Measurements from ENCODE around the gene WDR36. TPM values are rescaled to one million over a fixed set of nuclear protein-coding genes. Genes with fewer than 3 reads are reported as not detected.
A peak's percentile ranks its signal among the peaks of the same experiment; 100 is the strongest.

The WDR36 gene
- total RNA-seq, 1 donor from 2014 or later: 31.6 TPM

DNA sequence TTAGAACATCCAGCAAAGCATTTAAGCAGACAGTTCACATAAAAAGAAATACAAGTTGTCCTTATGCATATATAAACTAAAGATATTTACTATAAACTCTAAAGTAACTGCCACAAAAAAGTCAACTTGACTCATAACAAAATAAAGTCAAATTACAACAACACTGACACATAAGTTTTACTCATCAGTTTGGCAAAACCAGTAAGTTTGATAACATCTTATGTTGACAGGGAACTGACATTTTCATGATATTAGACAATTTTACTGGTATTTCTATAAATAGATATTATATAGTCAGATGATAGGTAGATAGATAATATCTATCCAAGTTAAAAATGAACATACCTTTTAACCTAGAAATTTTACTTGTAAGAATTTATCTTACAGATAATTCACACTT lies 30.5 kb upstream of the WDR36 start:
- no peak overlapping the region for H3K27ac Mint-ChIP-seq
- H3K9me3 Mint-ChIP-seq (ENCODE audit: low read depth): no peaks in the 10 kb centered on the region
- no peak overlapping the region for H3K4me3 Mint-ChIP-seq (ENCODE audit: low read depth)
- H3K27me3 Mint-ChIP-seq: peaks cover 24% of the 10 kb centered on the region
- no peaks in the 10 kb centered on the region for H3K4me1 Mint-ChIP-seq (ENCODE audit: low read depth)
- no peaks in the 10 kb centered on the region for H3K36me3 Mint-ChIP-seq (ENCODE audit: insufficient read depth)
- no peak for TF ChIP-seq CTCF (IDR thresholded peaks at IDR 0.05; ENCODE audit: unreplicated experiment)
- no peak for DNase-seq (ENCODE audit: low spot score, unreplicated experiment)

DNA sequence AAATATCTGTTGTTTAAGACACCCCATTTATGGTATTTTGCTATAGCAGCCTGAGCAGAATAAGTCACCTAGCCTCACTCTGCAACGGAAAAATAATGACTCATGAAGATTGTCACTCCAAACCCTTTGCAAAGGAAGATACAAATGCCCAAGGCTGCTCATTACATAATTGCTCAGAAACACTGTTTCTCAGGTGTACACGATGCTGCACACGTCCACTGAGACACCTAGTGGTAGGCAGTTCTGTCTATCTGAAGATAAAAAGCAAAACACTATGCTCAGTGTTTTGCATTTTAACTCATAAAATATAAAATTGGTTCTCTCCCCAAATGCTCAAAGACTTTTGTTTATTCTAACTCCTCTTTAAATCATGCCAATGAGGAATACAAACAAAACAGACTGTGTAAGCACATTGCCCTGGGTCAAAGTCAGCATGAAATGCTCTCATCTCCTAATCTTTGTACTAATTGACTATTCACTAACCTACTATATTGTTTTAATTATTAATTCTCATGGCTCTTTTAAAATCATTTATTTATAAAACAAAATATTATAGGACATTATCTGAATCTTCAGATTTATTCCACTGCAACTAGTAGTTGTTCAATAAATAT lies 28.3 kb upstream of the WDR36 start:
- H3K27me3 Mint-ChIP-seq: peaks cover 40% of the 10 kb centered on the region
- DNase-seq (ENCODE audit: low spot score, unreplicated experiment): no peak
- no peak overlapping the region for H3K4me3 Mint-ChIP-seq (ENCODE audit: low read depth)
- H3K4me1 Mint-ChIP-seq (ENCODE audit: low read depth): no peaks in the 10 kb centered on the region
- peak; percentile 62 for TF ChIP-seq CTCF (IDR thresholded peaks at IDR 0.05; ENCODE audit: unreplicated experiment)
- no peaks in the 10 kb centered on the region for H3K36me3 Mint-ChIP-seq (ENCODE audit: insufficient read depth)
- no peaks in the 10 kb centered on the region for H3K9me3 Mint-ChIP-seq (ENCODE audit: low read depth)
- H3K27ac Mint-ChIP-seq: no peak overlapping the region

GRCh38 chr5:111066261-111066938 lies 25.7 kb upstream of the WDR36 start:
- peaks cover 2% of the 10 kb centered on the region for H3K4me1 Mint-ChIP-seq (ENCODE audit: low read depth)
- H3K9me3 Mint-ChIP-seq (ENCODE audit: low read depth): no peaks in the 10 kb centered on the region
- no peaks in the 10 kb centered on the region for H3K36me3 Mint-ChIP-seq (ENCODE audit: insufficient read depth)
- peaks cover 65% of the 10 kb centered on the region for H3K27me3 Mint-ChIP-seq
- no peak overlapping the region for H3K4me3 Mint-ChIP-seq (ENCODE audit: low read depth)
- no peak for DNase-seq (ENCODE audit: low spot score, unreplicated experiment)
- TF ChIP-seq CTCF (IDR thresholded peaks at IDR 0.05; ENCODE audit: unreplicated experiment): no peak
- H3K27ac Mint-ChIP-seq: no peak overlapping the region

DNA sequence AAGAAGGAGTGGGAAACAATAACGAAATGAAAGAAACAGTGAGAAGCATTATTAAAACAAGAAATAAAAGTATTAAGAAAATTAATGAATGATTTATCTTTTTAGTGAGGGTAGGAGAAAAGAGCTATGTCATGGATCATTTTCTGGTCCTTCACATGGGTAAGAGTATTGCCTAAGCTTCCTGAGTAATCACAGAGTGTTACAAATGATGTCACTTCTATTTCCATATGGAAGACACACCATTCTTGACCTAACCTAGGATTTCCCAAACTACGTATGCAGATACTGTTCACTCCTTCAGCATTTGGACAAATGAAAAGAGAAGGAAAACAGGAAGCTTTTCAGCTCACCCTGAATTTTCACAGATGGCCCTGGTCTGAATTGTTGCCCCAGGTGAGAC lies 23.9 kb upstream of the WDR36 start:
- H3K27me3 Mint-ChIP-seq: peaks cover 83% of the 10 kb centered on the region
- H3K9me3 Mint-ChIP-seq (ENCODE audit: low read depth): no peaks in the 10 kb centered on the region
- no peak for DNase-seq (ENCODE audit: low spot score, unreplicated experiment)
- no peak overlapping the region for H3K27ac Mint-ChIP-seq
- TF ChIP-seq CTCF (IDR thresholded peaks at IDR 0.05; ENCODE audit: unreplicated experiment): no peak
- no peaks in the 10 kb centered on the region for H3K36me3 Mint-ChIP-seq (ENCODE audit: insufficient read depth)
- H3K4me1 Mint-ChIP-seq (ENCODE audit: low read depth): peaks cover 3% of the 10 kb centered on the region
- H3K4me3 Mint-ChIP-seq (ENCODE audit: low read depth): no peak overlapping the region

DNA sequence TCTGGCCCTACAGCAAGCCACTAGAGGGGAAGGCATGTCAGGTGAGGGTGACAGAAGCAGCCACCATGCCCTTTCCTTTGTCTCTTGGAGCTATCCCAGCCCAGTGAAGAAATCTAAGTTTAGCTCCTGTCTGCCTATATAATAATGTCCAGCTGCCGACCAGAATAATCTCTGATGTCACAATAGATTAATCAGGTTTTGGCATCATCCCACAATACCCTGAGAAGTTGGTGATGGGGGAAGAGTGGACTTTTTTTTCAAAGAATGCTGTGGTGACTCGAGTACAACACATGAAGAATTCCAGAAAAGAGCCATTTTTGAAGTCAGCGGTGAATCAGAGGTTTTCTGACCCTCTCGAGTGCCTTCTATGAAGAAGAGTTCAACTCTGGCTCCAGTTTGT lies 22.3 kb upstream of the WDR36 start:
- Mint-ChIP-seq H3K36me3 (ENCODE audit: insufficient read depth) (no peaks in the 10 kb centered on the region), H3K4me3 (ENCODE audit: low read depth) (no peak overlapping the region), H3K27ac (no peak overlapping the region), H3K4me1 (ENCODE audit: low read depth) (peaks cover 6% of the 10 kb centered on the region), H3K27me3 (peaks cover 96% of the 10 kb centered on the region), H3K9me3 (ENCODE audit: low read depth) (no peaks in the 10 kb centered on the region)
- TF ChIP-seq CTCF (IDR thresholded peaks at IDR 0.05; ENCODE audit: unreplicated experiment): no peak
- DNase-seq (ENCODE audit: low spot score, unreplicated experiment): no peak
